GM12892 (cell line): ENCODE measurements around the gene RNF8.

Experiments
- POLR2A ChIP-seq: IDR thresholded peaks from 2 replicates; pipeline ENCODE4 v1.6.1; 2011; ENCODE audit warnings: low read depth, low read length, control low read depth
- POLR2AphosphoS5 ChIP-seq: IDR thresholded peaks from 2 replicates; pipeline ENCODE4 v1.6.1; 2011; ENCODE audit warnings: low read depth, low read length, control low read depth
- TAF1 ChIP-seq: IDR thresholded peaks from 2 replicates; pipeline ENCODE4 v1.6.1; 2011; ENCODE audit warnings: low read depth, mild to moderate bottlenecking, control low read depth, low read length, borderline replicate concordance

DNA sequence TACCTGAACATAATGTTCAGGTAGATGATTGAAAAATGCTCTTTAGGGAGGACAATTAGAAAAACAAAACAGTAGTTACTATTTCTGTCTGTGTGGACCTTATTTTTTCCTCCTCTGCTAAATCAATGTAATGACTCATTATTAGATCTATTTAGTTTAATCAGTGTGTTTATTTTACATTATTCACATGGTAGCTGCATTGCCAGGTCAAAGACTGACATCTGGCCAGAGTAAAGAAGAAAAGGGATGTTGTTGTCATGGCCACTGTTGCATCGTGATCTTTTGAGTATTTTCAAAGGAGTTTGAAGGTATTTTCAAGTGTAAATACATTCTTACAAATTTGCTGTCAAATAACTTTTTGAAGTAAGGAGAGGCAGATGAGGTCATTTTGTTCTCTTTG lies 85.1 kb downstream of the RNF8 start:
- TF ChIP-seq POLR2A: no peak
- no peak for TF ChIP-seq POLR2AphosphoS5
- TF ChIP-seq TAF1: no peak
